ENCODE results near the gene BMPR1B.

DNA sequence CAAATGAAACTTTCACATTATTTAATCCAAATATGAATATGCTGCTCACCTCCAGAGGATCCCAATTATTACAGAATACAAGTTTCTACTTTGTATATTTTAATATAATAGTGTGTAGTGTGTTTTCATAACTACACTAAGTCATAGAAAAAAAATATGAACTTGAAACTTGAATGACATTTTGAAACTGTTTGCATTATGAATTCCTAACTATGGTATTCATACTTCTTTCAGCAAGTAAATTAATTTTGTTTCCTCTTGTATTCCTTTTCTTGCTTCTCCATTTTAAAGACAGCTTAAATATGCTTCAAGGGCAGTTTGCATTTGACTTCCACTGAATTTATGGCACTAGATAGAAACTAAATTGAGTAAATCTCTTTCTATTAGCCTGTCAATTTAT lies 177.1 kb downstream of the BMPR1B start:
- TF ChIP-seq, protein P1, sequence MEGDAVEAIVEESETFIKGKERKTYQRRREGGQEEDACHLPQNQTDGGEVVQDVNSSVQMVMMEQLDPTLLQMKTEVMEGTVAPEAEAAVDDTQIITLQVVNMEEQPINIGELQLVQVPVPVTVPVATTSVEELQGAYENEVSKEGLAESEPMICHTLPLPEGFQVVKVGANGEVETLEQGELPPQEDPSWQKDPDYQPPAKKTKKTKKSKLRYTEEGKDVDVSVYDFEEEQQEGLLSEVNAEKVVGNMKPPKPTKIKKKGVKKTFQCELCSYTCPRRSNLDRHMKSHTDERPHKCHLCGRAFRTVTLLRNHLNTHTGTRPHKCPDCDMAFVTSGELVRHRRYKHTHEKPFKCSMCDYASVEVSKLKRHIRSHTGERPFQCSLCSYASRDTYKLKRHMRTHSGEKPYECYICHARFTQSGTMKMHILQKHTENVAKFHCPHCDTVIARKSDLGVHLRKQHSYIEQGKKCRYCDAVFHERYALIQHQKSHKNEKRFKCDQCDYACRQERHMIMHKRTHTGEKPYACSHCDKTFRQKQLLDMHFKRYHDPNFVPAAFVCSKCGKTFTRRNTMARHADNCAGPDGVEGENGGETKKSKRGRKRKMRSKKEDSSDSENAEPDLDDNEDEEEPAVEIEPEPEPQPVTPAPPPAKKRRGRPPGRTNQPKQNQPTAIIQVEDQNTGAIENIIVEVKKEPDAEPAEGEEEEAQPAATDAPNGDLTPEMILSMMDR (IDR thresholded peaks at IDR 0.05), result no peak
- TF ChIP-seq POLR2A (IDR thresholded peaks at IDR 0.05) (no peak), POLR2AphosphoS5 (IDR thresholded peaks at IDR 0.05) (no peak), EP300 (IDR thresholded peaks at IDR 0.05) (no peak)
